GM18858 (cell line): ENCODE measurements around the gene GCSAM.
A peak's percentile ranks its signal among the peaks of the same experiment; 100 is the strongest.

Experiments
- ATAC-seq: cut with Tn5 transposase; IDR thresholded peaks from one replicate; pipeline ENCODE4 v1.9.1; 2021; ENCODE audit not compliant: unreplicated experiment

The GCSAM gene

GRCh38 chr3:112132975-112133448 is at the start of gene GCSAM:
Gene GCSAM, minus strand, starts transcription at chr3:112133248. Its CDS starts 128 bp downstream, at chr3:112133120.
- peak; percentile 64 for ATAC-seq

- ATAC-seq = no peak
Measured at GRCh38 chr3:112175646-112176045, 42.6 kb upstream of the GCSAM start.

GRCh38 chr3:112175037-112175436 is 42.0 kb upstream of the GCSAM start:
- no peak for ATAC-seq

GRCh38 chr3:112171144-112171543 is 38.1 kb upstream of the GCSAM start:
- no peak for ATAC-seq

- no peak for ATAC-seq
Measured at GRCh38 chr3:112170046-112170445, 37.0 kb upstream of the GCSAM start.

- peak; percentile 97 for ATAC-seq
Measured at GRCh38 chr3:112167758-112168157, 34.7 kb upstream of the GCSAM start.

- no peak for ATAC-seq
Measured at GRCh38 chr3:112149136-112149535, 16.1 kb upstream of the GCSAM start.

- ATAC-seq = no peak
Measured at GRCh38 chr3:112143689-112144088, 10.6 kb upstream of the GCSAM start.

GRCh38 chr3:112143251-112143650 is 10.2 kb upstream of the GCSAM start:
- ATAC-seq = no peak

- no peak for ATAC-seq
Measured at GRCh38 chr3:112141293-112141692, 8.2 kb upstream of the GCSAM start.

GRCh38 chr3:112140584-112140983 is 7.5 kb upstream of the GCSAM start:
- ATAC-seq = no peak

- no peak for ATAC-seq
Measured at GRCh38 chr3:112138219-112138969, 5.3 kb upstream of the GCSAM start.

GRCh38 chr3:112137781-112138180 is 4.7 kb upstream of the GCSAM start:
- ATAC-seq = no peak

GRCh38 chr3:112136959-112137693 is 4.1 kb upstream of the GCSAM start:
- no peak for ATAC-seq

- ATAC-seq = peak; percentile 21
Measured at GRCh38 chr3:112136046-112136445, 3.0 kb upstream of the GCSAM start.

- no peak for ATAC-seq
Measured at GRCh38 chr3:112134335-112135124, 1.5 kb upstream of the GCSAM start.

- no peak for ATAC-seq
Measured at GRCh38 chr3:112133626-112134334, 732 bp upstream of the GCSAM start.

- no peak for ATAC-seq
Measured at GRCh38 chr3:112132554-112132953, 494 bp downstream of the GCSAM start.

GRCh38 chr3:112132088-112132487 is 960 bp downstream of the GCSAM start:
- ATAC-seq = no peak

- ATAC-seq = no peak
Measured at GRCh38 chr3:112131111-112131510, 1.9 kb downstream of the GCSAM start.

GRCh38 chr3:112130638-112130993 is 2.4 kb downstream of the GCSAM start:
- no peak for ATAC-seq
